Activated CD4-positive, CD25-positive, alpha-beta regulatory T cell (primary cell): ENCODE data around the gene CDYL2.
"Not testable (repeated sequence)": the region's sequence is repeated elsewhere in the genome, so short reads cannot be mapped to it uniquely, and the experiment has no call there.

Source experiments
- DNase-seq, 4 experiments: peaks; one replicate each; lab custom pipeline; 2025; lab: John Stamatoyannopoulos, UW

The CDYL2 gene, protein sequence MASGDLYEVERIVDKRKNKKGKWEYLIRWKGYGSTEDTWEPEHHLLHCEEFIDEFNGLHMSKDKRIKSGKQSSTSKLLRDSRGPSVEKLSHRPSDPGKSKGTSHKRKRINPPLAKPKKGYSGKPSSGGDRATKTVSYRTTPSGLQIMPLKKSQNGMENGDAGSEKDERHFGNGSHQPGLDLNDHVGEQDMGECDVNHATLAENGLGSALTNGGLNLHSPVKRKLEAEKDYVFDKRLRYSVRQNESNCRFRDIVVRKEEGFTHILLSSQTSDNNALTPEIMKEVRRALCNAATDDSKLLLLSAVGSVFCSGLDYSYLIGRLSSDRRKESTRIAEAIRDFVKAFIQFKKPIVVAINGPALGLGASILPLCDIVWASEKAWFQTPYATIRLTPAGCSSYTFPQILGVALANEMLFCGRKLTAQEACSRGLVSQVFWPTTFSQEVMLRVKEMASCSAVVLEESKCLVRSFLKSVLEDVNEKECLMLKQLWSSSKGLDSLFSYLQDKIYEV

GRCh38 chr16:80804526-80805383 lies at the start of gene CDYL2:
CDYL2 (minus strand) TSS chr16:80804598; CDS start chr16:80804173, 425 bp downstream.
- DNase-seq = peak in 2 of 4 experiments; percentile 19 to 32

GRCh38 chr16:80852261-80852872 lies 48.0 kb upstream of the CDYL2 start:
- no peak for DNase-seq

- no peak for DNase-seq
These were observed 47.4 kb upstream of the CDYL2 start for GRCh38 chr16:80851831-80852230.

DNA sequence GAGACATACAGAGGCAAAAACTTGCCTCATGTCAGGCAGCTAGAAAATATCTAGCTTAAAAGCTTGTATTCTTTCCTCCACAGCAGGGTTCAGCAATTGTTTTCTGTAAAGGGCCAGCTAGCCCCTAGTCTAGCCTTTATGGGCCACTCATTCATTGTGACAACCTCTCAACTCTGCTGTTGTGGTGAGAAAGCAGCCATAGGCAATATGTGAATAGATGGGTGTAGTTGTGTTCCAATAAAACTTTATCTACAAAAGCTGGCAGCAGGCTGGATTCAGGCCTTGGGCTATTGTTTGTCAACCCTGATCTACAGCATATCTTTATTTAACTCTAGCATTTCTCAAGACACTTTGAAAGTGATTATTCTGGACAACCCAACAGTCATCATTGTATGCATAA lies 46.4 kb upstream of the CDYL2 start:
- no peak for DNase-seq

GRCh38 chr16:80848862-80849261 lies 44.5 kb upstream of the CDYL2 start:
- no peak for DNase-seq

GRCh38 chr16:80846680-80847079 lies 42.3 kb upstream of the CDYL2 start:
- no peak for DNase-seq

- no peak for DNase-seq
These were observed 41.9 kb upstream of the CDYL2 start for GRCh38 chr16:80846275-80846674.

DNA sequence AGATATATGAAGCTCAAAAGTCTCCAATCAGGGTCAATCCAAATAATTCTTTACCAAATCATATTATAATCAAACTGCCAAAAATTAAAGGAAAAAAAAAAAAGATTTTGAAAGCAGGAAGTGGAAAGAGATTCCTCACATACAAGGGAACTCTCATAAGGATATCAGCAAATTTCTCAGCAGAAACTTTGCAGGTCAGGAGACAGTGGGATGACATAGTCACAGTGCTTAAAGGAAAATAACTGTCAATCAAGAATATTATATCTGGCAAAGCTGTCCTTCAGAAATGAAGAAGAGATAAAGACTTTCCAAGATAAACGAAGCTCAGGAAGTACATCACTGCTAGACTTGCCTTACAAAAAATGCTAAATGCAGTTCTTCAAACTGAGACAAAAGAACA lies 40.0 kb upstream of the CDYL2 start:
- DNase-seq = no peak

- DNase-seq = no peak
These were observed 36.8 kb upstream of the CDYL2 start for GRCh38 chr16:80841231-80841630.

GRCh38 chr16:80837533-80838147 lies 33.2 kb upstream of the CDYL2 start:
- no peak for DNase-seq

DNA sequence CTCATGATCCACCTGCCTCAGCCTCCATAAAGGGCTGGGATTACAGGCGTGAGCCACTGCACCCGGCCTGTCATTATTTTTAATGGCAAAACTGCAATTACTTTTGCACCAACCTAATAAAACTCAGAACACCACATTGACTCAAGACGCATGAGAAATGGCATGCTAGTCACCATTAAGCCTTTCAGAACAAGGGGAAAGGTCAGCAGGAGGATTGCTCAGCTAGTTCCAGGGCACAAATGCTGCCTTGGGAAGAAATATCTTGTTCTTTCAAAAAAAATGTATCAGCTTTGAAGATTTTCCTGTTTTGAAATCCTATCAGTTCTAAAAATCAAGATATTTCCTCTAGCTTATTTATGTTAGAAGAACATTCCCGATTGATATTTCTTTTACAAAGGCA lies 32.4 kb upstream of the CDYL2 start:
- no peak for DNase-seq

DNA sequence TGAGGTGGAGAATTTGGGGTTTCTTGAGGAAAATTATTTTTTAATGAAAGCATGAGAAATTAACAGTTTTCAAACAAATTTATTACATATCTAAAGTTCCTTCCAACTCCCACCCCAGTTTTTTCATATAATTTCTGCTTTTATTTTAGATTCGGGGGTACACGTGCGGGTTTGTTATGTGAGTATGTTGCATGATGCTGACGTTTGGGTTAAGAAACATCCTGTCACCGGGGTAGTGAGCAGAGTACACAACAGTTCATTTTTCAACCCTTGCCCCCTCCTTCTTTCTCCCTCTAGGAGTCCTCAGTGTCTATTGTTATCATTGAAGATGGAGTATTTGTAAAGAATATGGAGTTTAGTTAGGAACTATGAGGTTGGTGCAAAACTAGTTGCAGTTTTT lies 31.8 kb upstream of the CDYL2 start:
- no peak for DNase-seq

DNA sequence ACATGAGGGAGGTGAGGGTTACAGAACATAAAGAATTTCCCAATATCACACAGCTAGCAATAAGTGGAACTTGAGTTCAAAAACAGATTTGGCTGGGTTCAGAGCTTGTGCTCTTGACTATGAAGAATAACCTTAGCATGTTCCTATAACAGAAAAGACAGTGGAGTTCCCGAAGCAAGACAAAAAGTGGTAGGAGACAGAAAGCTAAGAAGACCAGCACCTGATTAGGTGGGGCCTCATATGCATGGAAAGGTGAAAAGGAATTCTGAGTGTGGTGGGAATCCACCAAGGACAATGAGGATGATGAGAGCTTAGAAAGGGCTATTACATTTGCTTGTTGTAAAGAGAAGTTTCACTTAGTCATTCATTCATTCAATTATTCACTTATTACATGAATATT lies 26.6 kb upstream of the CDYL2 start:
- DNase-seq = no peak

DNA sequence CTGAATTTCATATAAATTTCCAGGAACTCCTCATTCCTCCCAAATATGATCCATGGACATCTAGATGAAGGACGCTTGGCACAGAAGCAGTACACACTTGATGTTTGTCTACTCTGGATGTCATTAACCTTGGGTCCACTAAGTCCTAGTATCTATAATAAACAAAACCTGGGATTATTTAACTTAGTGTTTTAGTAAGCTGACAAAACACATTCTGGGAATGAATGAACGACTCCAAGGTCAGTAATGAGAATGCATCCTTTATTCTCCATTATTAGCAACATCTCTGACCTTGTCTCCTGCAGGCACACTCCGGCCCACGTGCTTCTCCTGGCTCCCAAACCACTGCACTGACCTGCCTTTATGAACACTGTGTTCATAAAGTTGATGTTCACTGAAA lies 24.1 kb upstream of the CDYL2 start:
- no peak for DNase-seq

DNA sequence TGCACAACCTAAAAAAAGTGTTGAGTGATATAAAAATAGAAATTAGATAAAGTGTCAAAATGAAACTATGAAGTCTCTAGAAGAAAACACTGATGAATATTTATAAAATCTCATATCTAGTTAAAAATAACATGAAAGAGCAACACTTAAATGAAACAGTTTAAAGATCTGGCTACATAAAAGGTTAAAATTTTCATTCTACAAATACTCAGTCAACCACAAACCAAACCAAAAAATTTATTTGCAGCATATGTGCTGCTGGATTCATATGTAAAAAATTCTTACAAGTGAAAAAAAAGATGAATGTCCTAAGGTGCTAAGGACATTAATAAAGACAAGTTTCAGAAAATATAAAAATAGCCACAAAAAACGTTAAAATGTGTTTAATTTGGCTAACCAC lies 22.6 kb upstream of the CDYL2 start:
- no peak for DNase-seq

DNA sequence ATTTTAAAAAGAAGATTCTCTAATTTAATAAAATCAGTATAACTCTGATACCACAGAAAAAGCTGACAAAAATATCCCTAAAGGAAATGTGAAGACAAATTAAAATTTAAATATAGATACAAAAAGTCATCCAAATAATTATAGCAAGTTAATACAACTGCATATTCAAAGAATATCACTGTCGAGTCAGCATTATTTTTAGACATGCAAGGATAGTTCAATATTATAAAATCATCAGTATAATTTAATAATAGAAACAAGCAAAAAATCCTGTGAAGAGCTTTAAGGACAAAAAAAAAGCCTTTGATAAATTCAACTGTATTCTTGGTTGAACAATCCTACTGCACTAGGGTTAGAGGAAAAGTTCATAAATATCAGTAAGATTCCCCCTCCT lies 21.0 kb upstream of the CDYL2 start:
- no peak for DNase-seq

GRCh38 chr16:80824623-80825364 lies 20.4 kb upstream of the CDYL2 start:
- no peak for DNase-seq

GRCh38 chr16:80819988-80820387 lies 15.6 kb upstream of the CDYL2 start:
- DNase-seq = no peak

- no peak for DNase-seq
These were observed 12.0 kb upstream of the CDYL2 start for GRCh38 chr16:80816356-80816755.

- not testable (repeated sequence) for DNase-seq
These were observed 10.9 kb upstream of the CDYL2 start for GRCh38 chr16:80815278-80815677.

DNA sequence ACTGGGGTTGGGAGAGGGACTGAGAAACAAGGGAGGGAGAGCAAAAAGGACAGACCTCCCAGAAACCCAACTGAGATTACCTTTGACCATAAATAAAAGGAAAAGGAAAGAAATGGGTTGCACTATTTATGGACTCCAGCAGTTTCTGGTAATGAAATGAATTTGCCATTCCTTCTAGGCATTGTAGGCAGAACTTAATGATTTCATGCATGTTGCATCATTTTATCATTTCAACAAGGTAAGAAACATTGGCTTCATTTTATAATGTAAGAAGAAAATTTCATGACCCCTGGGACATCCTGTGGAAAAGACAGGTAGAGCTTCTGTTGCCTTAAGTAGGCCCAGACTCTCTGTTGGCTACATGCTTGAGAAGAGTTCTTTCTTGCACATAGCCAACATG lies 8.2 kb upstream of the CDYL2 start:
- no peak for DNase-seq
